ENCODE results near the gene GP1BA.

GRCh38 chr17:4947411-4948165 lies 15.5 kb downstream of the GP1BA start:
- TF ChIP-seq CTCF (conservative IDR thresholded peaks at IDR 0.05) = no peak
- TF ChIP-seq EZH2 (IDR thresholded peaks at IDR 0.05; ENCODE audit: low read depth) = no peak
